ENCODE data around the gene AK4. TPM values are rescaled to one million over a fixed set of nuclear protein-coding genes. Genes with fewer than 3 reads are reported as not detected.

AK4 gene
- total RNA-seq (2022; extraction: Qiagen RNA extraction; ENCODE audit: low read depth), result 24.9 to 31.8 TPM (median 28.2 TPM) in 5 replicates

GRCh38 chr1:65148178-65148547 is at the start of gene AK4:
TSS of gene AK4 (plus strand) at chr1:65148203. CDS start at chr1:65148408, 205 bp downstream.

Other genes starting within 250 kb of the AK4 start
- gene JAK1, start 181.7 kb upstream of the AK4 start, total RNA-seq (2022; extraction: Qiagen RNA extraction; ENCODE audit: low read depth), result 146 to 174 TPM (median 171 TPM) in 5 replicates
- 4.8 to 8.0 TPM (median 7.7 TPM) in 5 replicates for gene DNAJC6, start 161.3 kb downstream of the AK4 start, total RNA-seq (2022; extraction: Qiagen RNA extraction; ENCODE audit: low read depth)